GM18517 (cell line): Measurements from ENCODE around the gene PDK1.
"Not testable (repeated sequence)": the region's sequence is repeated elsewhere in the genome, so short reads cannot be mapped to it uniquely, and the experiment has no call there.

Source experiments
- ATAC-seq: cut with Tn5 transposase; IDR thresholded peaks from one replicate; pipeline ENCODE4 v1.9.1; 2021; ENCODE audit warnings: mild to moderate bottlenecking, moderate library complexity; ENCODE audit not compliant: unreplicated experiment

Gene PDK1

GRCh38 chr2:172551271-172551670 lies 4.6 kb upstream of the PDK1 start:
- ATAC-seq = no peak

GRCh38 chr2:172552547-172553291 lies 3.2 kb upstream of the PDK1 start:
- no peak for ATAC-seq

GRCh38 chr2:172554352-172555271 lies 1.3 kb upstream of the PDK1 start:
- ATAC-seq = no peak

GRCh38 chr2:172555272-172555521 lies 693 bp upstream of the PDK1 start:
- peak; percentile 4 for ATAC-seq

GRCh38 chr2:172556284-172557033 lies 569 bp downstream of the PDK1 start:
- peak; percentile 63 for ATAC-seq

GRCh38 chr2:172558372-172558771 lies 2.5 kb downstream of the PDK1 start:
- no peak for ATAC-seq

GRCh38 chr2:172560721-172561120 lies 4.8 kb downstream of the PDK1 start:
- no peak for ATAC-seq

GRCh38 chr2:172561270-172561669 lies 5.4 kb downstream of the PDK1 start:
- no peak for ATAC-seq

GRCh38 chr2:172562298-172562697 lies 6.4 kb downstream of the PDK1 start:
- no peak for ATAC-seq

GRCh38 chr2:172564376-172564775 lies 8.5 kb downstream of the PDK1 start:
- ATAC-seq = no peak

GRCh38 chr2:172571245-172571644 lies 15.4 kb downstream of the PDK1 start:
- no peak for ATAC-seq

GRCh38 chr2:172572981-172573380 lies 17.1 kb downstream of the PDK1 start:
- ATAC-seq = no peak

GRCh38 chr2:172574965-172575364 lies 19.1 kb downstream of the PDK1 start:
- ATAC-seq = no peak

- ATAC-seq = no peak
Measured at GRCh38 chr2:172578054-172578453, 22.2 kb downstream of the PDK1 start.

- ATAC-seq = no peak
Measured at GRCh38 chr2:172578860-172579512, 23.1 kb downstream of the PDK1 start.

GRCh38 chr2:172580544-172580943 lies 24.7 kb downstream of the PDK1 start:
- no peak for ATAC-seq

GRCh38 chr2:172582656-172583055 lies 26.8 kb downstream of the PDK1 start:
- ATAC-seq = no peak

GRCh38 chr2:172586245-172586891 lies 30.5 kb downstream of the PDK1 start:
- no peak for ATAC-seq

GRCh38 chr2:172587231-172587630 lies 31.3 kb downstream of the PDK1 start:
- ATAC-seq = not testable (repeated sequence)

GRCh38 chr2:172588931-172589330 lies 33.0 kb downstream of the PDK1 start:
- ATAC-seq = no peak

GRCh38 chr2:172591386-172591785 lies 35.5 kb downstream of the PDK1 start:
- not testable (repeated sequence) for ATAC-seq
